Measurements from ENCODE around the gene B4GALT1. TPM values are rescaled to one million over a fixed set of nuclear protein-coding genes. Genes with fewer than 3 reads are reported as not detected.

The B4GALT1 gene
- total RNA-seq, 1 experiment from 2014 or later, result 19.1 TPM

GRCh38 chr9:33146298-33146697 is 20.8 kb downstream of the B4GALT1 start:
- ATAC-seq (no peak), DNase-seq (ENCODE audit: low spot score) (no peak)
- H3K9me3 Mint-ChIP-seq, result no peaks in the 10 kb centered on the region
- H3K27ac Mint-ChIP-seq, result no peak overlapping the region
- TF ChIP-seq PRRX2 (CRISPR knock-in tag; IDR thresholded peaks at IDR 0.05) (no peak), CDX4 (CRISPR knock-in tag; IDR thresholded peaks at IDR 0.05; ENCODE audit: borderline replicate concordance) (no peak), NR2C2 (CRISPR knock-in tag; IDR thresholded peaks at IDR 0.05) (no peak), ZSCAN18 (CRISPR knock-in tag; IDR thresholded peaks at IDR 0.05) (no peak), NFYB (CRISPR knock-in tag; conservative IDR thresholded peaks at IDR 0.05; ENCODE audit: low read depth) (no peak), CBFB (CRISPR knock-in tag; IDR thresholded peaks at IDR 0.05; ENCODE audit: low read depth) (no peak), ZNF425 (CRISPR knock-in tag; conservative IDR thresholded peaks at IDR 0.05) (no peak), HMGXB4 (CRISPR knock-in tag; IDR thresholded peaks at IDR 0.05) (no peak), ZNF396 (CRISPR knock-in tag; IDR thresholded peaks at IDR 0.05; ENCODE audit: borderline replicate concordance) (no peak), ZNF532 (CRISPR knock-in tag; IDR thresholded peaks at IDR 0.05; ENCODE audit: borderline replicate concordance) (no peak), EMX1 (CRISPR knock-in tag; IDR thresholded peaks at IDR 0.05) (no peak), IRF2 (CRISPR knock-in tag; IDR thresholded peaks at IDR 0.05; ENCODE audit: borderline replicate concordance, low read depth) (no peak), ZNF232 (CRISPR knock-in tag; IDR thresholded peaks at IDR 0.05) (no peak), MXD4 (CRISPR knock-in tag; IDR thresholded peaks at IDR 0.05; ENCODE audit: borderline replicate concordance) (no peak), ATF2 (CRISPR knock-in tag; IDR thresholded peaks at IDR 0.05; ENCODE audit: borderline replicate concordance, low read depth) (no peak), ESRRA (CRISPR knock-in tag; IDR thresholded peaks at IDR 0.05; ENCODE audit: borderline replicate concordance) (no peak)
- H3K36me3 Mint-ChIP-seq, result no peaks in the 10 kb centered on the region
- H3K4me3 Mint-ChIP-seq, result no peak overlapping the region
- H3K4me1 Mint-ChIP-seq, result no peaks in the 10 kb centered on the region
- CTCF ChIA-PET, result no interaction called here
- H3K27me3 Mint-ChIP-seq (ENCODE audit: low read depth), result no peaks in the 10 kb centered on the region
- POLR2A ChIA-PET, result no interaction called here

Data from WTC11 (cell line).